GM13977 (cell line): Measurements from ENCODE around the gene TC2N.

Source experiments
- DNase-seq: peaks from one replicate; pipeline ENCODE4 v3.0.0; 2012; ENCODE audit warnings: low spot score
- CTCF ChIP-seq: IDR thresholded peaks from 2 replicates; pipeline ENCODE4 v1.5.1; 2012; ENCODE audit warnings: mild to moderate bottlenecking, control low read depth; ENCODE audit not compliant: insufficient read depth; ENCODE audit errors: extremely low read depth, missing control alignments
- in situ Hi-C: fragments of 300-500 bp; cut with MboI; formaldehyde crosslinking; loops from one replicate; pipeline ENCODE4 v1.12.0; 2022; ENCODE audit warnings: low sequenced_read_pairs, low pct_unique_long_range_greater_than_20kb, mixed read lengths, inconsistent platforms; ENCODE audit not compliant: unreplicated experiment

Gene TC2N

GRCh38 chr14:91866511-91867295 lies 633 bp downstream of the TC2N start:
- in situ Hi-C loops: no loop called here
- no peak for DNase-seq
- no peak for TF ChIP-seq CTCF

GRCh38 chr14:91866061-91866460 lies 1.3 kb downstream of the TC2N start:
- in situ Hi-C loops: no loop called here
- TF ChIP-seq CTCF: no peak
- no peak for DNase-seq

GRCh38 chr14:91862417-91862816 lies 4.9 kb downstream of the TC2N start:
- no peak for TF ChIP-seq CTCF
- in situ Hi-C loops: no loop called here
- DNase-seq: no peak

- in situ Hi-C loops: no loop called here
- TF ChIP-seq CTCF: no peak
- DNase-seq: no peak
Observed at GRCh38 chr14:91861091-91861490, 6.2 kb downstream of the TC2N start.

GRCh38 chr14:91860238-91860637 lies 7.1 kb downstream of the TC2N start:
- in situ Hi-C loops: no loop called here
- no peak for DNase-seq
- no peak for TF ChIP-seq CTCF

- TF ChIP-seq CTCF: peak; percentile 49
- in situ Hi-C loops: no loop called here
- DNase-seq: peak; percentile 31
Observed at GRCh38 chr14:91858536-91859275, 8.6 kb downstream of the TC2N start.
